ENCODE results near the gene SHOX.
"Not testable (repeated sequence)": the region's sequence is repeated elsewhere in the genome, so short reads cannot be mapped to it uniquely, and the experiment has no call there.

Gene SHOX

DNA sequence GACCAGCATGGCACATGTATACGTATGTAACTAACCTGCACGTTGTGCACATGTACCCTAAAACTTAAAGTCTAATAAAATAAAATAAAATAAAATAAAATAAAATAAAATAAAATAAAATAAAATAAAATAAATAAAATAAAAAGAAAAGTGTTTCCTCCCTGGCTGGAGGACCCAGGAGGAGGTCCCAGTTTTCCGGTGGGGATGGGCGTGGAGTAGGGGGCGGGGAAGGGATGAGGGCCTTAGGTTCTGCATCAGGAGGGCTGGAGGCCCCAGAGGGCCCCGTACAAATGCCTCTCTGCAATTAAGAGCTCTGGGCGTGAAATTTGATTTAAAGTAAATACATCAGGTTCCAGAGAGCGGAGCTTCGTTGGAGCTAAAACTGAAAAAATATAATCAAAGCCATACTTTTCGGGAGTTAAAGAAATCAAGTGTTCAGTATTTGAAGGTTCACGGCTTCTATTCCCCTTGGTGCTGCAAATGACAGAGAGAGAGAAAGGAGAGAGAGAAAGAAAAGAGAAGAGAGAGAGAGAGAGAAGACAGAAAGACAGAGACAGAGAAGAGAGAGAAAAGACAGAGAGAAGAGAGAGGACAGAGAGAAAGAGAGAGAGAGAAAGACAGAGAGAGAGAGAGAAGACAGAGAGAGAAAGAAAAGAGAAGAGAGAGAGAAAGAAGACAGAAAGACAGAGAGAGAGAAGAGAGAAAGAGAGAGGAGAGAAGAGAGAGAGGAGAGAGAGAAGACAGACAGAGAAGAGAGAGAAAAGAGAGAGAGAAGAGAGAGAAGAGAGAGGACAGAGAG is 8.7 kb upstream of the SHOX start:
- Histone ChIP-seq H3K4me1 (ENCODE audit: control insufficient read depth in 2 of 2, insufficient read depth in 2 of 2, low read length in 2 of 2) (no peaks in the 10 kb centered on the region), H3K9ac (ENCODE audit: low read depth in 1 of 2, low read length in 2 of 2) (no peak overlapping the region), H3K4me3 (ENCODE audit: low read length in 2 of 2) (no peak overlapping the region), H3K27me3 (ENCODE audit: control insufficient read depth in 2 of 2, insufficient read depth in 2 of 2, low read length in 2 of 2) (no peaks in the 10 kb centered on the region), H3K36me3 (ENCODE audit: control insufficient read depth in 2 of 2, insufficient read depth in 2 of 2, low read length in 2 of 2) (no peaks in the 10 kb centered on the region), H3K9me3 (ENCODE audit: control insufficient read depth in 2 of 2, low read length in 2 of 2) (no peaks in the 10 kb centered on the region), H3K27ac (ENCODE audit: low read depth in 2 of 2, low read length in 2 of 2) (no peak overlapping the region)

DNA sequence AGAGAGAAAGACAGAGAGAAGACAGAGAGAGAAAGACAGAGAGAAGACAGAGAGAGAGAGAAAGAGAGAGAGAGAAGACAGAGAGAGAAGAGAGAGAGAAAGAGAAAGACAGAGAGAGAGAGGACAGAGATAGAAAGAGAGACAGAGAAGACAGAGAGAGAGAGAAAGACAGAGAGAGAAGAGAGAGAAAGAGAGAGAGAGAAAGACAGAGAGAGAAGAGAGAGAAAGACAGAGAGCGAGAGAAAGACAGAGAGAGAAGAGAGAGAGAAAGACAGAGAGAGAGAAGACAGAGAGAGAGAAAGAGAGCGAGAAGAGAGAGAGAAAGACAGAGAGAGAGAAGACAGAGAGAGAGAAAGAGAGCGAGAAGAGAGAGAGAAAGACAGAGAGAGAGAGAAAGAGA is 7.8 kb upstream of the SHOX start:
- H3K9me3 ChIP-seq (ENCODE audit: control insufficient read depth in 2 of 2, low read length in 2 of 2); H3K27me3 ChIP-seq (ENCODE audit: control insufficient read depth in 2 of 2, insufficient read depth in 2 of 2, low read length in 2 of 2); H3K4me3 ChIP-seq (ENCODE audit: low read length in 2 of 2); H3K36me3 ChIP-seq (ENCODE audit: control insufficient read depth in 2 of 2, insufficient read depth in 2 of 2, low read length in 2 of 2); H3K9ac ChIP-seq (ENCODE audit: low read depth in 1 of 2, low read length in 2 of 2); H3K27ac ChIP-seq (ENCODE audit: low read depth in 2 of 2, low read length in 2 of 2); H3K4me1 ChIP-seq (ENCODE audit: control insufficient read depth in 2 of 2, insufficient read depth in 2 of 2, low read length in 2 of 2): not testable (repeated sequence)

DNA sequence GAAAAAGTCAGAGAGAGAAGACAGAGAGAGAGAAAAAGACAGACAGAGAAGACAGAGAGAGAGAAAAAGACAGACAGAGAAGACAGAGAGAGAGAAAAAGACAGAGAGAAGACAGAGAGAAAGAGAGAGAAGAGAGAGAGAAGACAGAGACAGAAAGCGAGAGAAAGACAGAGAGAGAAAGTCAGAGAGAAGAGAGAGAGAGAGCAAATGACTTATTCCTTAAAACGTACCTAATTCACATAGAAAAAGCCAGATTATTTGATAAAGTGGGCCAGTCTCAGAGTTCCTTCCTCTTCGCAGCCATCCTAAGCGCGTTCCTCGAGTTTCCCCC is 7.4 kb upstream of the SHOX start:
- H3K4me1 ChIP-seq (ENCODE audit: control insufficient read depth in 2 of 2, insufficient read depth in 2 of 2, low read length in 2 of 2): no peaks in the 10 kb centered on the region
- H3K27ac ChIP-seq (ENCODE audit: low read depth in 2 of 2, low read length in 2 of 2): no peak overlapping the region
- peaks cover 0 to 2% of the 10 kb centered on the region in 2 donors for H3K27me3 ChIP-seq (ENCODE audit: control insufficient read depth in 2 of 2, insufficient read depth in 2 of 2, low read length in 2 of 2)
- no peak overlapping the region for H3K9ac ChIP-seq (ENCODE audit: low read depth in 1 of 2, low read length in 2 of 2)
- no peaks in the 10 kb centered on the region for H3K9me3 ChIP-seq (ENCODE audit: control insufficient read depth in 2 of 2, low read length in 2 of 2)
- H3K36me3 ChIP-seq (ENCODE audit: control insufficient read depth in 2 of 2, insufficient read depth in 2 of 2, low read length in 2 of 2): no peaks in the 10 kb centered on the region
- H3K4me3 ChIP-seq (ENCODE audit: low read length in 2 of 2): no peak overlapping the region

DNA sequence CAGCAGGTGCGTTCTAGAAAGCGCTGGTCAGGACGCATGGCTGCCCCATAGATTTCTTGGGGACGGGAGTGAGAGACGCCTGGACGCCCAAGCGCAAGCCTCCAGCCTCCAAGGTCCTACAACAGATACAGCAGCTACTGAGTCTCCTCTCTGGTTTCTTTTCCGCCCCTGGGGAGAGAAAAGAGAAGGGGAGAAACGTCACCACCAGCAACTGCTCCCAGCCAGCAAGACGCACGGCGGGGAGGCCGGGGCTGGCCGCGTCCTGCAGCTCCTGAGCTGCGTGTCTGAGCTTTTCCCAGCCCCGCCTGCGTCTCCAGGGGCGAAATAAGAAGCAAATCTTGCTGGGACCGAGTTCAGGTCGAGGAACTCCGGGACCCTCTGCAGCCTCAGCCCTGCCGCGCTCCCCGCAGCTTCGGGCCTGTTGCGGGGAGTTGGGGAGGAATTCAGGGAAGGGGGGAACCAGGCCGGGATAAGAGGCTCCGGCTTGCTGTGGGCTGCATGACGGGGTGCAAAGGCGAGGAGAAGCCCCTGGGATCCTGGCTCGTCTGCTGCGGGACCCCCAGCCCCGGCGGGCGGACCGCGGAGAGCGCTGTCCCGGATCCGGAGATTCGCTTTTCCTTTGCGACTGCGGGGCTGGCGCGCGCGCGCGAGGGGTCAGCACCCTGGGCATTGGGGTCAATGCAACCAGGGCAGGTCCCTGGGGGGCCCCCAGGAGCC is 6.8 kb upstream of the SHOX start:
- Histone ChIP-seq H3K4me1 (ENCODE audit: control insufficient read depth in 2 of 2, insufficient read depth in 2 of 2, low read length in 2 of 2) (no peaks in the 10 kb centered on the region), H3K9ac (ENCODE audit: low read depth in 1 of 2, low read length in 2 of 2) (no peak overlapping the region), H3K27ac (ENCODE audit: low read depth in 2 of 2, low read length in 2 of 2) (no peak overlapping the region), H3K36me3 (ENCODE audit: control insufficient read depth in 2 of 2, insufficient read depth in 2 of 2, low read length in 2 of 2) (no peaks in the 10 kb centered on the region), H3K9me3 (ENCODE audit: control insufficient read depth in 2 of 2, low read length in 2 of 2) (no peaks in the 10 kb centered on the region), H3K27me3 (ENCODE audit: control insufficient read depth in 2 of 2, insufficient read depth in 2 of 2, low read length in 2 of 2) (peaks cover 0 to 2% of the 10 kb centered on the region in 2 donors), H3K4me3 (ENCODE audit: low read length in 2 of 2) (no peak overlapping the region)

DNA sequence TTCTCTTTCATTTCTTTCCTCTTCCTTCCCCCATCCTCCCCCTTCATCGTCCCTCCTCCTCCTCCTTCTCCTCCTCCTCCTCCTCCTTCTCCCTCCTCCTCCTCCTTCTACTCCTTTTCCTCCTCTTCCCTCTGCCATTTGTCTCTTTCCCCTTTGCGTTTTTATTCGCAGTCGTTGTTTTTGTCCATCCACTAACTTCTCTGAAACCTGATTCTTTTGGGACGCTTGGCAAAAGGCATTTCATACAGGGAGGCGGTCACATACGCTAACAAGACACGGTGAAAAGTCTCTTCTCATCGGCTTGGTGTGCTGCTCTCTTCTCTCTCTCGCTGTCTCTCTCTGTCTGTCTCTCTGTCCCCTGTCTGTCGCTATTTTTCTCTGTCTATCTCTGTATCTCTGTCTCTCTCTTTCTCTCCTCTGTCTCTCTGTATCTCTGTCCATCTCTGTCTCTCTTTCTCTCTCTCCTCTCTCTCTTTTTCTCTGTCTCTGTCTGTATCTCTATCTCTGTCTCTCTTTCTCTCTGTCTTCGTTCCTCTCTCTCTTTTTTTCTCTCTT is 5.4 kb upstream of the SHOX start:
- Histone ChIP-seq H3K27me3 (ENCODE audit: control insufficient read depth in 2 of 2, insufficient read depth in 2 of 2, low read length in 2 of 2) (peaks cover 0 to 9% of the 10 kb centered on the region in 2 donors), H3K27ac (ENCODE audit: low read depth in 2 of 2, low read length in 2 of 2) (no peak overlapping the region)

DNA sequence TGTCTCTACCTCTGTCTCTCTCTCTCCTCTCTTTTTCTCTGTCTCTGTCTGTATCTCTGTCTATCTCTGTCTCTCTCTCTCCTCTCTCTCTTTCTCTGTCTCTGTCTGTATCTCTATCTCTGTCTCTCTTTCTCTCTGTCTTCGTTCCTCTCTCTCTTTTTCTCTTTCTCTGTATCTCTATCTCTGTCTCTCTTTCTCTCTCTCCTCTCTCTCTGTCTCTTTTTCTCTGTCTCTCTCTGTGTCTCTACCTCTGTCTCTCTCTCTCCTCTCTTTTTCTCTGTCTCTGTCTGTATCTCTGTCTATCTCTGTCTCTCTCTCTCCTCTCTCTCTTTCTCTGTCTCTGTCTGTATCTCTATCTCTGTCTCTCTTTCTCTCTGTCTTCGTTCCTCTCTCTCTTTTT is 4.5 kb upstream of the SHOX start:
- not testable (repeated sequence) for H3K27me3 ChIP-seq (ENCODE audit: control insufficient read depth in 2 of 2, insufficient read depth in 2 of 2, low read length in 2 of 2); H3K27ac ChIP-seq (ENCODE audit: low read depth in 2 of 2, low read length in 2 of 2); H3K4me3 ChIP-seq (ENCODE audit: low read length in 2 of 2); H3K9ac ChIP-seq (ENCODE audit: low read depth in 1 of 2, low read length in 2 of 2); H3K9me3 ChIP-seq (ENCODE audit: control insufficient read depth in 2 of 2, low read length in 2 of 2); H3K4me1 ChIP-seq (ENCODE audit: control insufficient read depth in 2 of 2, insufficient read depth in 2 of 2, low read length in 2 of 2); H3K36me3 ChIP-seq (ENCODE audit: control insufficient read depth in 2 of 2, insufficient read depth in 2 of 2, low read length in 2 of 2)

More for the DNA sequence above, 5.4 kb upstream of the SHOX start:
- Histone ChIP-seq H3K36me3 (ENCODE audit: control insufficient read depth in 2 of 2, insufficient read depth in 2 of 2, low read length in 2 of 2) (no peaks in the 10 kb centered on the region), H3K9me3 (ENCODE audit: control insufficient read depth in 2 of 2, low read length in 2 of 2) (no peaks in the 10 kb centered on the region), H3K9ac (ENCODE audit: low read depth in 1 of 2, low read length in 2 of 2) (no peak overlapping the region), H3K4me3 (ENCODE audit: low read length in 2 of 2) (no peak overlapping the region), H3K4me1 (ENCODE audit: control insufficient read depth in 2 of 2, insufficient read depth in 2 of 2, low read length in 2 of 2) (no peaks in the 10 kb centered on the region)

DNA sequence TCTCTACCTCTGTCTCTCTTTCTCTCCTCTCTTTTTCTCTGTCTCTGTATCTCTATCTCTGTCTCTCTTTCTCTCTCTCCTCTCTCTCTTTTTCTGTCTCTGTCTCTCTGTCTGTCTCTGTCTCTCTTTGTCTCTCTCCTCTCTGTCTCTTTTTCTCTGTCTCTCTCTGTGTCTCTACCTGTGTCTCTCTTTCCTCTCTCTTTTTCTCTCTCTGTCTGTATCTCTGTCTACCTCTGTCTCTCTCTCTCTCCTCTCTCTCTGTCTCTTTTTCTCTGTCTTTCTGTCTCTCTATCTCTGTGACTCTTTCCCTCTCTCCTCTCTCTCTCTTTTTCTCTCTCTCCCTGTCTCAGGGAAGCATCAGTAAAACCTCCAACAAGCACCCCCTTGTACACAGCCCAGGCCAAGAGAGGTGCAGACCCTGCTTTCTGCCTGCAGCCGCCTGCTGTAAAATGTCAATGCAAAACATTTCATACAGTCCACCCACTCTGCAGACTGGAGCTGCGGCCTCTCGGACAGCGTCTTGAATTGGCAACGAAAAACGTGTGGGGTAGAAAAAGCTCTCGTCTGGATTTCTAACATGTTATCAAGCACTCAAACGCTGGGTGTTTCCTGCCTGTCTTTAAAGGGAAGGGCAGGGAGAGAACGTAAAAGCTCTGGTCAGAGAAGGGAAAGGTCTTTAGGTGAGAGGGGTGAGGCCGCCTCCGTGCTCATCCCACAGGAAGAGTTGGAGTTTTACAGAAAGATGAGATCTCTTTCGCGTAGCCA is 3.7 kb upstream of the SHOX start:
- H3K27ac ChIP-seq (ENCODE audit: low read depth in 2 of 2, low read length in 2 of 2): no peak overlapping the region
- H3K27me3 ChIP-seq (ENCODE audit: control insufficient read depth in 2 of 2, insufficient read depth in 2 of 2, low read length in 2 of 2): peaks cover 0 to 13% of the 10 kb centered on the region in 2 donors
- no peaks in the 10 kb centered on the region for H3K4me1 ChIP-seq (ENCODE audit: control insufficient read depth in 2 of 2, insufficient read depth in 2 of 2, low read length in 2 of 2)
- no peak overlapping the region for H3K4me3 ChIP-seq (ENCODE audit: low read length in 2 of 2)
- no peaks in the 10 kb centered on the region for H3K9me3 ChIP-seq (ENCODE audit: control insufficient read depth in 2 of 2, low read length in 2 of 2)
- no peaks in the 10 kb centered on the region for H3K36me3 ChIP-seq (ENCODE audit: control insufficient read depth in 2 of 2, insufficient read depth in 2 of 2, low read length in 2 of 2)
- no peak overlapping the region for H3K9ac ChIP-seq (ENCODE audit: low read depth in 1 of 2, low read length in 2 of 2)

DNA sequence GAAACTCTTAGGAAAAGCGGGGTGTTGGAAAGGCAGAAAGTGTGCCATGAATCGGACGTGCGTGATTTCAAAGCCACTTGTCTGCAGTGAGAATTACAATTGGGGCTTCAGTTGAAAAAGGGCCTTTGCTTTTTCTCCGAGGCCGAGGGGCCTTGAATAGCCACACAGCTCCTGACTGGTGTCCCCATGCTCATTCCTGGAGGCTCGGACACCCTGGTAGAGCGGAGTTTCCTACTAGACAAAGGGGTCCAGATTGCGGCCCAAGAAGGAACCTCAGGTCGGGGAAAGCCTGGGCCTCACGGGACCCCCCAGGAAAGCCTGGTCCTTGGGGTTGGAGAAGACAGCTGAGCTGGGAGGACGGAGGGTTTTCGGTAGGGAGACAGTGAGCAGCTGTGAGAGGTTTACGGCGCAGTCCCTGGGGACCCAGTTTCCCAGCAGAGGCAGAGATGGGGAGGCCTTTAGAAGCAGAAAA is 3.0 kb upstream of the SHOX start:
- Histone ChIP-seq H3K27ac (ENCODE audit: low read depth in 2 of 2, low read length in 2 of 2) (no peak overlapping the region), H3K27me3 (ENCODE audit: control insufficient read depth in 2 of 2, insufficient read depth in 2 of 2, low read length in 2 of 2) (peaks cover 2 to 16% of the 10 kb centered on the region in 2 donors), H3K36me3 (ENCODE audit: control insufficient read depth in 2 of 2, insufficient read depth in 2 of 2, low read length in 2 of 2) (no peaks in the 10 kb centered on the region), H3K4me3 (ENCODE audit: low read length in 2 of 2) (no peak overlapping the region), H3K9me3 (ENCODE audit: control insufficient read depth in 2 of 2, low read length in 2 of 2) (no peaks in the 10 kb centered on the region), H3K4me1 (ENCODE audit: control insufficient read depth in 2 of 2, insufficient read depth in 2 of 2, low read length in 2 of 2) (no peaks in the 10 kb centered on the region), H3K9ac (ENCODE audit: low read depth in 1 of 2, low read length in 2 of 2) (no peak overlapping the region)

DNA sequence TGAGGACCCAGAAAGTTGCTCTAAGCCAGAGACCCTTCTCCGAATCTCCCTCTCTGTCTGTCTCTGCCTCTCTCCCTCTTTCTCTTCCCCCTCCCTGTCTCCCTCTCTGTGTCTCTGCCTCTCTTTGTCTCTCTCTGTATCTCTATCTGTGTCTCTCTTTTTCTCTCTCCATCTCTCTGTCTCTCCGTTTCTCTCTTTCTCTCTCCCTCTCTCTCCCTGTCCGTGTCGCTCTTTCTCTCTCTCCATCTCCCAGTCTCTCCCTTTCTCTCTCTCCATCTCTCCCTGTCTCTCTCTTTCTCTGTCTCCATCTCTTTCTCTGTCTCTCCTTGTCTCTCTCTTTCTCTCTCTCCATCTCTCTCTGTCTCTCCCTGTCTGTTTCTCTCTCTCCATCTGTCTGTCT is 2.6 kb upstream of the SHOX start:
- Histone ChIP-seq H3K9ac (ENCODE audit: low read depth in 1 of 2, low read length in 2 of 2) (no peak overlapping the region), H3K4me1 (ENCODE audit: control insufficient read depth in 2 of 2, insufficient read depth in 2 of 2, low read length in 2 of 2) (no peaks in the 10 kb centered on the region), H3K27me3 (ENCODE audit: control insufficient read depth in 2 of 2, insufficient read depth in 2 of 2, low read length in 2 of 2) (peaks cover 3 to 17% of the 10 kb centered on the region in 2 donors), H3K27ac (ENCODE audit: low read depth in 2 of 2, low read length in 2 of 2) (no peak overlapping the region), H3K9me3 (ENCODE audit: control insufficient read depth in 2 of 2, low read length in 2 of 2) (no peaks in the 10 kb centered on the region), H3K4me3 (ENCODE audit: low read length in 2 of 2) (no peak overlapping the region), H3K36me3 (ENCODE audit: control insufficient read depth in 2 of 2, insufficient read depth in 2 of 2, low read length in 2 of 2) (no peaks in the 10 kb centered on the region)
